SK-N-SH (cell line): ENCODE data around the gene PHF14. TPM values are rescaled to one million over a fixed set of nuclear protein-coding genes. Genes with fewer than 3 reads are reported as not detected.

Experiments used
- CTCF ChIA-PET: fragments of 300-600, 350-600 bp; formaldehyde crosslinking; extraction: SDS; loops from one replicate; lab custom pipeline; 2021; lab: Yijun Ruan, JAX
- POLR2A ChIA-PET: fragments of 350-600 bp; sonication (Branson Sonifier 250); formaldehyde crosslinking; extraction: SDS; loops from one replicate; lab custom pipeline; 2020; ENCODE audit warnings: antibody characterized with exemption, inconsistent platforms; lab: Yijun Ruan, JAX
- DNase-seq: peaks from one replicate; pipeline ENCODE4 v3.0.0; 2012
- H2AFZ ChIP-seq: fragments of 200-600 bp; sonication (generic); 2 replicates; pipeline ENCODE4 v1.8.1; 2016; ENCODE audit warnings: antibody characterized with exemption, mild to moderate bottlenecking, low read depth
- H3F3A ChIP-seq: fragments of 200-600 bp; sonication (generic); replicated peaks from 2 replicates; pipeline ENCODE3; 2016; ENCODE audit warnings: antibody characterized with exemption, mild to moderate bottlenecking; ENCODE audit not compliant: insufficient read depth
- H3K27ac ChIP-seq, 2 experiments: fragments of 200-500 bp in 1 of 2; fragments of 200-600 bp in 1 of 2; sonication (Bioruptor generic) in 1 of 2; sonication (generic), shearing (Covaris generic) in 1 of 2; 2 replicates each; pipeline versions ENCODE4 v1.5.1 to v1.6.1; 2014 to 2016; ENCODE audit warnings: low read depth in 2 of 2, inconsistent platforms in 1 of 2, low read length in 1 of 2, mild to moderate bottlenecking in 1 of 2, mixed read lengths in 1 of 2
- H3K27me3 ChIP-seq: fragments of 200-600 bp; sonication (generic), shearing (Covaris generic); 2 replicates; pipeline ENCODE4 v1.6.1; 2016; ENCODE audit warnings: mixed run types; ENCODE audit not compliant: insufficient read depth
- H3K36me3 ChIP-seq, 2 experiments: fragments of 200-500 bp in 1 of 2; fragments of 200-600 bp in 1 of 2; sonication (Bioruptor generic) in 1 of 2; sonication (generic) in 1 of 2; replicated peaks in 1 of 2; 2 replicates each; pipeline versions ENCODE3 to v1.5.1; 2014 to 2016; ENCODE audit warnings: low read length in 1 of 2, mild to moderate bottlenecking in 1 of 2; ENCODE audit not compliant: insufficient read depth in 2 of 2, control insufficient read depth in 1 of 2
- H3K4me1 ChIP-seq, 2 experiments: fragments of 200-500 bp in 1 of 2; fragments of 200-600 bp in 1 of 2; sonication (Bioruptor generic) in 1 of 2; sonication (generic), shearing (Covaris generic) in 1 of 2; 2 replicates each; pipeline versions ENCODE4 v1.5.1 to v1.6.1; 2014 to 2016; ENCODE audit warnings: low read depth in 1 of 2, low read length in 1 of 2, mixed run types in 1 of 2; ENCODE audit not compliant: insufficient read depth in 2 of 2, control insufficient read depth in 1 of 2
- H3K4me2 ChIP-seq: fragments of 200-600 bp; sonication (generic), shearing (Covaris generic); 2 replicates; pipeline ENCODE4 v1.6.1; 2017; ENCODE audit warnings: mixed run types
- H3K4me3 ChIP-seq, 2 experiments: fragments of 200-500 bp in 1 of 2; fragments of 200-600 bp in 1 of 2; sonication (Bioruptor generic) in 1 of 2; sonication (generic), shearing (Covaris generic) in 1 of 2; 2 replicates each; pipeline versions ENCODE4 v1.5.1 to v1.8.1; 2014 to 2016; ENCODE audit warnings: low read depth in 2 of 2, inconsistent platforms in 1 of 2, low read length in 1 of 2, mild to moderate bottlenecking in 1 of 2, mixed read lengths in 1 of 2, moderate library complexity in 1 of 2
- H3K79me2 ChIP-seq: fragments of 200-600 bp; sonication (generic); 2 replicates; pipeline ENCODE4 v1.8.1; 2017; ENCODE audit warnings: mild to moderate bottlenecking; ENCODE audit not compliant: insufficient read depth
- H3K9ac ChIP-seq: fragments of 200-600 bp; sonication (generic); 2 replicates; pipeline ENCODE4 v1.6.1; 2017; ENCODE audit warnings: mixed run types
- H3K9me2 ChIP-seq: fragments of 200-600 bp; sonication (generic); 2 replicates; pipeline ENCODE4 v1.6.1; 2017; ENCODE audit warnings: mixed run types
- H3K9me3 ChIP-seq: fragments of 200-600 bp; sonication (generic); 2 replicates; pipeline ENCODE4 v1.6.1; 2017; ENCODE audit warnings: mixed run types, mild to moderate bottlenecking, moderate library complexity
- H4K20me1 ChIP-seq: fragments of 200-600 bp; sonication (generic); 2 replicates; pipeline ENCODE4 v1.6.1; 2017; ENCODE audit warnings: mild to moderate bottlenecking, mixed run types; ENCODE audit not compliant: insufficient read depth
- CHD2 ChIP-seq: fragments of 150-350 bp; IDR thresholded peaks from 2 replicates; pipeline ENCODE4 v1.6.1; 2018; ENCODE audit warnings: low read length; ENCODE audit not compliant: partially characterized antibody
- CTCF ChIP-seq: fragments of 200-600 bp; sonication (generic); IDR thresholded peaks from 2 replicates; pipeline ENCODE4 v1.6.1; 2017; ENCODE audit warnings: antibody characterized with exemption, mild to moderate bottlenecking, moderate library complexity
- ELF1 ChIP-seq: IDR thresholded peaks from 2 replicates; pipeline ENCODE4 v1.4.0; 2012
- EP300 ChIP-seq, 2 experiments: IDR thresholded peaks; 2 replicates each; pipeline versions ENCODE4 v1.4.0 to v1.6.1; 2012; ENCODE audit warnings: borderline replicate concordance in 1 of 2, low read depth in 1 of 2, low read length in 1 of 2
- EZH2phosphoT487 ChIP-seq: fragments of 200-600 bp; sonication (generic); IDR thresholded peaks from 2 replicates; pipeline ENCODE4 v1.6.1; 2017; ENCODE audit warnings: low read depth, mixed run types, mild to moderate bottlenecking, antibody characterized with exemption, moderate library complexity, borderline replicate concordance
- FOXJ3 ChIP-seq: sonication (generic); formaldehyde crosslinking; IDR thresholded peaks from 2 replicates; pipeline ENCODE4 v1.5.1; 2020; ENCODE audit warnings: mild to moderate bottlenecking, missing genetic modification reagents
- FOXM1 ChIP-seq: IDR thresholded peaks from 2 replicates; pipeline ENCODE4 v1.4.0; 2012; ENCODE audit warnings: low read depth, mild to moderate bottlenecking
- GABPA ChIP-seq: IDR thresholded peaks from 2 replicates; pipeline ENCODE4 v1.4.0; 2012; ENCODE audit warnings: low read depth, mild to moderate bottlenecking
- GATA2 ChIP-seq: sonication (generic); formaldehyde crosslinking; IDR thresholded peaks from 2 replicates; pipeline ENCODE4 v1.5.0; 2020; ENCODE audit warnings: mild to moderate bottlenecking, missing genetic modification reagents
- JUND ChIP-seq: IDR thresholded peaks from 2 replicates; pipeline ENCODE4 v1.4.0; 2012
- MEF2A ChIP-seq: IDR thresholded peaks from 2 replicates; pipeline ENCODE4 v1.4.0; 2012; ENCODE audit warnings: low read depth, borderline replicate concordance
- MXI1 ChIP-seq: IDR thresholded peaks from 2 replicates; pipeline ENCODE4 v1.6.1; 2012; ENCODE audit warnings: mild to moderate bottlenecking, low read depth, low read length, improper control_type of control experiment
- NFIC ChIP-seq: IDR thresholded peaks from 2 replicates; pipeline ENCODE4 v1.4.0; 2012; ENCODE audit warnings: borderline replicate concordance
- NRF1 ChIP-seq: IDR thresholded peaks from 2 replicates; pipeline ENCODE4 v1.6.1; 2012; ENCODE audit warnings: low read depth, mild to moderate bottlenecking, low read length
- POLR2AphosphoS5 ChIP-seq: IDR thresholded peaks from 2 replicates; pipeline ENCODE4 v1.6.1; 2012; ENCODE audit warnings: low read depth, low read length
- RAD21 ChIP-seq: IDR thresholded peaks from 2 replicates; pipeline ENCODE4 v1.6.1; 2012; ENCODE audit warnings: mild to moderate bottlenecking, low read length
- RCOR1 ChIP-seq: fragments of 150-350 bp; IDR thresholded peaks from 2 replicates; pipeline ENCODE4 v1.6.1; 2017; ENCODE audit warnings: antibody characterized with exemption, low read length
- REST ChIP-seq: IDR thresholded peaks from 2 replicates; pipeline ENCODE4 v1.6.1; 2012; ENCODE audit warnings: mild to moderate bottlenecking, low read depth, low read length, moderate library complexity
- RFX5 ChIP-seq: IDR thresholded peaks from 2 replicates; pipeline ENCODE4 v1.6.1; 2012; ENCODE audit warnings: mild to moderate bottlenecking, improper control_type of control experiment, low read length
- RXRA ChIP-seq: IDR thresholded peaks from 2 replicates; pipeline ENCODE4 v1.4.0; 2012; ENCODE audit warnings: low read depth, mild to moderate bottlenecking, borderline replicate concordance
- SIN3A ChIP-seq: IDR thresholded peaks from 2 replicates; pipeline ENCODE4 v1.6.1; 2012; ENCODE audit warnings: low read depth, mild to moderate bottlenecking, low read length, moderate library complexity, borderline replicate concordance
- SMC3 ChIP-seq: IDR thresholded peaks from 2 replicates; pipeline ENCODE4 v1.6.1; 2012; ENCODE audit warnings: low read depth, low read length, improper control_type of control experiment
- TAF1 ChIP-seq: IDR thresholded peaks from 2 replicates; pipeline ENCODE4 v1.6.1; 2012; ENCODE audit warnings: low read depth, mild to moderate bottlenecking, low read length, moderate library complexity, borderline replicate concordance
- TEAD4 ChIP-seq: IDR thresholded peaks from 2 replicates; pipeline ENCODE4 v1.4.0; 2012; ENCODE audit warnings: mild to moderate bottlenecking, borderline replicate concordance; ENCODE audit not compliant: insufficient read depth
- YY1 ChIP-seq: IDR thresholded peaks from 2 replicates; pipeline ENCODE4 v1.4.0; 2012; ENCODE audit warnings: low read depth, mild to moderate bottlenecking
- WGBS: methylation state at CpG from one replicate; pipeline ENCODE4 v1.1.6; 2017; ENCODE audit warnings: low lambda C conversion rate; 5-methylcytosine and 5-hydroxymethylcytosine counted together
- polyA plus RNA-seq, 3 experiments: library from polyadenylated mRNA; depleted of rRNA; stranded (reverse); fragments of >200 nt; gene quantifications; 2 replicates each; pipeline ENCODE4 v1.2.3, GENCODE V29; 2012
- TF ChIP-seq, protein P1 (sequence below): IDR thresholded peaks from 2 replicates; pipeline ENCODE4 v1.4.0; 2012; ENCODE audit warnings: low read depth
- TF ChIP-seq, protein P2 (sequence below): fragments of 150-350 bp; IDR thresholded peaks from 2 replicates; pipeline ENCODE4 v1.6.1; 2017; ENCODE audit warnings: antibody characterized with exemption, low read length, low read depth, borderline replicate concordance
- TF ChIP-seq, protein P3 (sequence below): IDR thresholded peaks from 2 replicates; pipeline ENCODE4 v1.4.0; 2012; ENCODE audit warnings: low read depth, borderline replicate concordance

PHF14 gene
- polyA plus RNA-seq, 1 of the 3 experiments (the other 2 are of a cell fraction) = 19.2 TPM

DNA sequence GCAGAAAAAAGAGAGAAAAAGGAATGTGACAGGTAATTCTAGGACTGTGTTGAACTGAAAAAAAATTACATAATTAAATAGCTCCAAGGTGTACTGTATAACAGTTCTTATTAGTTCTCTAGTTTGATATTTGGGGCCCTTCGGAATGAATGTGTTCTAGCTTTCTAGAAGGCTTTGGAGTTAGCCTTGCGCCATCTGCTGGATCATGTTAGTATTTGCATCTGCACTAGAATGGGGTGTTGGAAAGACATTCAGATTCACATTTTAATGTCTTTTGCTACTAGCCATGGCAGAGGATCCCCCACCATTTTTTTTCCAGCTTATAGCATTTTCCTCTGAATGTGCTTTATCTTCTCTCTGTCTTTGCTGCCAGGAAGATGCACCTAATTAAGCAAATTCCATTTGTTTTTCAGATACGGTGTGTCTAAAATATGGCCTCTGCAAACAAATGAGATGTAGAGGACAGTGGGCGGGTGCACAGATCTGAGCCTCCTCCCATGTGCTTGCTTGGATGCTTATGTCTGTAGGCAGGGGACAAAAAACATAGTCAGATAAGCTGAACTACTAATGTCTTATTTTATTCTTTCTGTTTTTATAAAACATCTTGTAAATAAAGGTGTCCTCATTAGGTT lies 238.5 kb downstream of the PHF14 start:
- 47% methylated on average over 4 of the region's 4 CpGs for WGBS
- no peak overlapping the region for H2AFZ ChIP-seq
- H3K27me3 ChIP-seq = no peaks in the 10 kb centered on the region
- H3K9me3 ChIP-seq = no peaks in the 10 kb centered on the region
- no peak overlapping the region for H3K27ac ChIP-seq
- CTCF ChIA-PET = interaction anchor here (0.5 to 3.8 kb wide), 78 partner anchors 9 to 1651 kb away, joined by 3 to 35 read pairs (median 4); partner anchors contain the start of gene PHF14
- no peaks in the 10 kb centered on the region for H3F3A ChIP-seq
- DNase-seq = peak; percentile 56
- no peaks in the 10 kb centered on the region for H3K79me2 ChIP-seq
- POLR2A ChIA-PET = interaction anchor here (1.0 to 2.3 kb wide), 3 partner anchors 237 to 272 kb away, joined by 6 to 12 read pairs (median 7); partner anchors contain the start of gene PHF14
- H3K9me2 ChIP-seq = no peaks in the 10 kb centered on the region
- no peaks in the 10 kb centered on the region for H3K36me3 ChIP-seq
- no peaks in the 10 kb centered on the region for H4K20me1 ChIP-seq
- H3K9ac ChIP-seq = no peak overlapping the region
- H3K4me3 ChIP-seq = no peak overlapping the region; a peak in 1 of 4 replicates
- peaks cover 0 to 5% of the 10 kb centered on the region in 2 experiments; a peak in 2 of 4 replicates for H3K4me1 ChIP-seq
- H3K4me2 ChIP-seq = no peak overlapping the region
- TF ChIP-seq SIN3A (no peak), FOXM1 (no peak), MEF2A (no peak), TAF1 (no peak), NFIC (no peak), CHD2 (peak; percentile 47), MXI1 (no peak; the same call in 1 of the 2 replicates), RAD21 (peak; percentile 92), YY1 (no peak), TEAD4 (no peak), FOXJ3 (CRISPR knock-in tag) (no peak), RCOR1 (0 out of 2 replicates have a peak, but pooled peaks have one; percentile 37), NRF1 (no peak), POLR2AphosphoS5 (no peak), RFX5 (no peak), ELF1 (no peak), GABPA (no peak), CTCF (peak; percentile 98), EZH2phosphoT487 (no peak), REST (no peak), SMC3 (peak; percentile 94), RXRA (no peak), GATA2 (CRISPR knock-in tag) (no peak), EP300 (IDR thresholded peaks at IDR 0.05; ENCODE audit: borderline replicate concordance in 1 of 2, low read depth in 1 of 2, low read length in 1 of 2) (no peak), JUND (no peak)
- TF ChIP-seq, protein P1, sequence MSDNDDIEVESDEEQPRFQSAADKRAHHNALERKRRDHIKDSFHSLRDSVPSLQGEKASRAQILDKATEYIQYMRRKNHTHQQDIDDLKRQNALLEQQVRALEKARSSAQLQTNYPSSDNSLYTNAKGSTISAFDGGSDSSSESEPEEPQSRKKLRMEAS = no peak
- TF ChIP-seq, protein P2, sequence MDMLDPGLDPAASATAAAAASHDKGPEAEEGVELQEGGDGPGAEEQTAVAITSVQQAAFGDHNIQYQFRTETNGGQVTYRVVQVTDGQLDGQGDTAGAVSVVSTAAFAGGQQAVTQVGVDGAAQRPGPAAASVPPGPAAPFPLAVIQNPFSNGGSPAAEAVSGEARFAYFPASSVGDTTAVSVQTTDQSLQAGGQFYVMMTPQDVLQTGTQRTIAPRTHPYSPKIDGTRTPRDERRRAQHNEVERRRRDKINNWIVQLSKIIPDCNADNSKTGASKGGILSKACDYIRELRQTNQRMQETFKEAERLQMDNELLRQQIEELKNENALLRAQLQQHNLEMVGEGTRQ = no peak
- TF ChIP-seq, protein P3, sequence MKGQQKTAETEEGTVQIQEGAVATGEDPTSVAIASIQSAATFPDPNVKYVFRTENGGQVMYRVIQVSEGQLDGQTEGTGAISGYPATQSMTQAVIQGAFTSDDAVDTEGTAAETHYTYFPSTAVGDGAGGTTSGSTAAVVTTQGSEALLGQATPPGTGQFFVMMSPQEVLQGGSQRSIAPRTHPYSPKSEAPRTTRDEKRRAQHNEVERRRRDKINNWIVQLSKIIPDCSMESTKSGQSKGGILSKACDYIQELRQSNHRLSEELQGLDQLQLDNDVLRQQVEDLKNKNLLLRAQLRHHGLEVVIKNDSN = no peak
